Umbilical cord (tissue), 2 donors: Measurements from ENCODE around the gene LBR. TPM values are rescaled to one million over a fixed set of nuclear protein-coding genes. Genes with fewer than 3 reads are reported as not detected.

Source experiments
- DNase-seq: peaks from one replicate; pipeline ENCODE4 v3.0.0-alpha.2; 2015; ENCODE audit warnings: low spot score
- total RNA-seq: library from RNA; depleted of rRNA; stranded (reverse); fragments of >200 nt; gene quantifications from one replicate; pipeline ENCODE4 v1.2.3, GENCODE V29; 2014; ENCODE audit warnings: low replicate concordance; ENCODE audit not compliant: insufficient read depth

The LBR gene
- total RNA-seq, 1 donor from 2014 or later = 75.4 TPM

DNA sequence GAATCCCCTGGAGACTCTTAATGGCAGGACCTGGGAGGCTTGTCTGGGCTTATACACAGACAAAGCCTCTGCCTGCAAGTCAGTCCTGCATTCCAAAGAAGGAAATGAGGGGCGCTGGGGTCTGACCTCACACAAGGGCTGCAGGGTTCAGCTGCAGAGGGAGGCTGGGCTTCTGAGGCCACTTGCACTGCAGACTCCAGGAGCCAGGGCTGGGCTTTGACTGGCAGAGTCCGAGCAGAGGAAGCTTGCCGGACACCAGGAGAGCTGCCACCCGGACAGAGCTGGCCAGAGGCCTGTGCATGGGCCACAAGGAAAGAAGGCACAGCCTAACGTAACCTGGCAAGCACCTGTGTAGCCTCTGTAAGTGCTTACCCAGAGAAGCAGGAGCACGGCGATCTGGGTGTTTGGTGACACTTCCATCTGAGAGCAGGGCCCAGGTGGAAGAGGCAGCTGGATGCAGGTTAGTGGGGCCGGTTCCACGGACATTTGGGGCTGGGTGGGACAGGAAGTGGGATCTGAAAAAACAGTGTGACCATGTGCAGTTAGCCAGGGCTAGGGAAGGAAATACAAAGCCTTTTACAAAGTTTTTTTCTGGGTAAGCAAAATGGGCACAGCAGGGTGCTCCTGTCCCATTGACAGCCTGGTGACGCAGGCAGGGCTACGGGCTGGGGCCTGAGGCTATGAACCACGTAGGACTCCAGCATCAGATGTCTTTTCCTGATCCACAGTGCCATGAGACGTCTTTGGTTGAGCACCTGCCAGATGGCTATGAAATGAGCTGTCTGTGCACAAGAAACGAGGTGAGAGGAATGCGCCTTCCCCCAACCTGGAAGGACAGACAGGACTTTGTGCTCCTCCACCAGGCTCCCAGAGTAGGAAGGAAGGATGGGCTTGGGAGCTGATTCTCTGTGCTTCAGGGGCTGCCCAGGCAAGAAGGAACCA is 37.3 kb upstream of the LBR start:
- DNase-seq = peak; percentile 35

DNA sequence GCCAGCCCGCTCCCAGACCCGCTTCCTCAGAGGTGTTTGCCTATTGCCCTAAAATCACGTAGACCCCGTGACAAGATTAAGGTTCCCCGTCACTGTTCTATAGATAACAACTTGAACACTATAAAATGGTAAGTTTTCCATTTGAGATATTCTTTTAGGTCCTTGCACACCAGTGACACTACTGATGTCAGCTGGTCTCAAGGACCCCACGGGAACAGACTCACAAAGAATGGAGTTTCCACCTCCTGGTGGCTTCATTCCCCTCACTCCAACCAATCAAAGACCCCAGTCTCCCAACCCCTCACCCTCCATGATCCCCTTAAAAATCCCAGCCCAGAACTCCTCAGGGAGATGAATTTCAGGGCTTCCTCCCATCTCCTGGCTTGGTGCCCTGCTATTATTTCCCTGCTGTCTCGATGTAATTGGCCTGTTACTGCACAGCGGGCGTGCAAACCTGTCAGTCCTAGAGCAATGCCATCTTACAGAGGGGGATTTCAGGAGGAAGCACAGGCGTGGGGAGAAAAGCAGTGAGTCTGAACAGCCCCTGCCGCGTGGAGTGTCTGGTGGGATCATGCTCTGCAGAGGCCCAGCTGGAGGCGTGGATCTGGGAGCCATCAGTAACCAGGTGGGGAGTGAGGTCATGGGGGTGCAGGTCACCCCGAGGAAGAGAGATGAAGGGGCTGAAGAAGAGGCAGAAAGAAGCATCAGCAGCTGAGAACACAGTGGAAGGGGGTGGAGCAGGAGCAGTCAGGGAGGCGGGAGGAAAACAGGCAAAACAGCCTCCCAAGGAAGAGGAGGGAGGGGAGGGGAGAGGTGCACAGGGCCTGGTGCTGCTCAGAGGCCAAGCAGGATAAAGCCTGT is 35.1 kb upstream of the LBR start:
- no peak for DNase-seq

DNA sequence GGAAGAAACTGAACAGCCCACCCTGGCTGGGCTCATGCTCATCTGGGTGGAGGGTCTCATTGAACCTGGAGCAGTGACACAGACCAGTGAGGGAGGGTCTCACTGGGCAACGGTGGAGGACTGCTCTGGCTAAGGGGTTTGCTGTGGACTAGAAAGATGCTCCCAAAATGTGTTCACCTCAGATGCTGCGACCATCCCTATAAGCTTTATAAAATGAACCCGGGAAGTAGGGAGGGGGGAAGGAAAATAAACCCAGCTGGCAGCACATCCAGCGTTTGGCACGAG is 34.5 kb upstream of the LBR start:
- DNase-seq = no peak

DNA sequence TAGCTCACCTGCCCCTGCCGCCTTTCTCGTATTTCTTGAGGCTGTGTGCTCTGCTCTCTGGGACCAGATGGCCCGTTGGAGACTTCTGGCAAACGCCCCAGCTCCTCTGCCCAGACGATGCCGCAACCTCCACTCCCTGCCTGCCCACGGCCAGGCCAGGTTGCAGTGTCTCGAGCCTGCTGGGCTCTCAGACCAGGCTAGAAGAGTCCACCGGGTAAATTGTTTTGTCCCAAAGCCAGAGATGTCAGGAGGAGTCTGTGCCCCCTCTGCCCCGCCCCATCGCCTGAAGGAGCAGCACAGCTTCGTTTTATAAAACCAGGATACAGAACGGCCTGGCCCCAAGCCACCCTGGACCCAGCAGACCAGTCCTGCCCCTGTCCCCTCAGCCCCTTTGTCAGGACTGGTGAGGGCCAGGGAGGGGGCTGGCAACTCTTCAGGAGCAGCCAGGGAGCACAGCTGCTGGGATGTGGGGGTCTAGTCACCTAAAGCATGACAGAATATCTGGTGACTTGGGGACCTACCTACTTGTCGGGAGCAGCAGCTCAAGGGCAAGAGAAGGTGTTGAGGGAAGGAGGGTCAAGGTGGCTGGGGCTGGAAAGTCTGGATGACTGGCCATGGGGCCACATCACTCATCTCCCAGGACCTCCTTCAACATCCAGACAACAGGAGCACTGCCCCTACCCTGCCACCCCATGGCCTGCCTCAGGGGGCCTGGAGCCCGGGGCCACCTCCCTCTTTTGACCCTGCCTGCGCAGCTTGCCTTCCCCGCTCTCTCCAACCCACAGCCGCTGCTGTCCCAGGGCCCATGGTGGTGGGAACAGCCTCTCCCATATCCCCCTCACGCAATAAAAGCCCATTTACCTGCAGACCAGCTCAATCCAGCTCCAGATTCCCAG is 33.9 kb upstream of the LBR start:
- DNase-seq = no peak

DNA sequence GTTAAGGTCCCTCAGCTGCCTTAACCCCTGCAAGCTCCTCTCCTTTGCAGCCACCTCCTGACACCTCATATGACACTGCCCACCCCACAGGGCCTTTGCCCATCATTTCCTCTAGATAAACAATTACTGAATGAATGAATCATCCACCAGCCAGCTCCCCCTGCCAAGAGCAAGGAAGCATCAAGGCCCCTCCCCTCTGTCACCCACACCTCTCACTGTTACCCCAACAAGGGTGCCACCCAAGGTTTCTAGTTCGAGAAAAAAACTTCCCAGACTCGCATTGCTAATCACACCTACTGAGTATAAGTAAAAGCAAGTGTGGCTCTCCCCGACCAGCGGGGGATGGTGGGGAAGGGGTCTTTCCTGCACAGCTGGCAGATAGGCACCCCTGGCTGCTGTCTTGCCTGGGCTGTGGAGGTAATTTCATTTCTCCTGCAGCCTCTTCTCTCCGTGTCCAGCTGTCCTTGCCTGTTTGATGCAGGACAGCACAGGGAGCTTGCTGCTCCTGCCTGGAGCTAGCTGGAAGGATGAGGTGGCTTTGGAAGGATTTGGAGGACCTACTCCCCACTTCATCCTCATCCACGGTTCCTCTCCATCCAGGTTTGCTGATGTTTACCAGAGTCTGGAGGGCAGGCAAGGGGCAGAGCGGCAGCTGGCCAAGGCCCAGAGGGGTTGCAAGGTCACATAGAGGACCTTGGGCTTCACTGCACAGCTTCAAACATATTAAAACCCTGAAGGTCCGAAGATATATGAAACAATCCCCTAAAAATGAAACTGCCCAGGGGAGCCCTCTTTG is 33.1 kb upstream of the LBR start:
- DNase-seq = no peak

DNA sequence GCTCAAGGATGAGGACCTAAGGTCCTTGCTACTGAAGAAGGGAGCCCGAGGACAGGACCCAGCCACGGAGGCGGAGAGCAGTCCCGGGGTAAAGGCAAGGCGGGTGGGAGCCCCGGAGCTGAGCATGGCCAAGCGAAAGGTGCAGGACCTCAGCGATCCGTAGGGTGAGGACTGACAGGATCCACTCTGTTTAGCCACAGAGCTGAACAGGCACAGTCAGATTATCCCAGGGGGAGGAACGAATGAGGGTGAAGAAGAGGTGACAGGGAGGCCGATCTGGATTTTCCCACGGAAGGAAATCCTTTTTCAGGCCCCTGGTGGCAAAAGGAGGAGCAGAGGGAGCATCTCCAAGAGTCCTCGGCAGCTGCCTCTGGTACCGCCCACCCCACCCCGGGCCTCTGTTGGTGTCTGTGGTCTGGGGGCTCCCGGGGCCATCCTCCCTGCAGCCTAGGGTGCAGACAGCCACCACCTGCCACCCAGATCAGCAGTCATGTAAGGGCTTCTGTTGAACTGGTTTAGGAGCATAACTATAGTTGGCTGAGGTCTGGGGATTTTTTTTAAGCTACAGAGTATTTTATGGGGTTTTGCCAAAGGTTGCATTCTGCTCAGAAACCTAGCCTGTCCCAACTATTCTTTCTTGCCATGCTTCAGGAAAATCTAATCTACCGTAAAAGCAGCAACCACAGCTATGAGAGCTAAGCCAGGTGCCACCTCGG is 32.3 kb upstream of the LBR start:
- no peak for DNase-seq

DNA sequence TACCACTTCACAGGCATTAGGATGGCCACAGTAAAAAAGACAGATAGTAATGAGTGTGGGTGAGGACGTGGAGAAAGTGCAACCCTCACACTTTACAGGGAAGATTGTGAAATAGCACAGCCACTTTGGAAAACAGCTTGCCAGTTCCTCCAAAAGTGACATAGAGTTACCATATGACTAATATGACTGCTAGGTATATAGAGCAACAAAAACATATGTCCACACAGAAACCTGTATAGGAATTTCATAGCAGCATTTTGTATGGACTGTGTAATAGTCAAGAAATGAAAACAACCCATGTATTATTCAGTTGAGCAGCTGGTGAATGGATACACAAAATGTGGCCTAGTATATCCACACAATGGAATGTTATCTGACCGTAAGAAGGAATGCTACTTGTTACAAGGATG is 30.4 kb upstream of the LBR start:
- no peak for DNase-seq

DNA sequence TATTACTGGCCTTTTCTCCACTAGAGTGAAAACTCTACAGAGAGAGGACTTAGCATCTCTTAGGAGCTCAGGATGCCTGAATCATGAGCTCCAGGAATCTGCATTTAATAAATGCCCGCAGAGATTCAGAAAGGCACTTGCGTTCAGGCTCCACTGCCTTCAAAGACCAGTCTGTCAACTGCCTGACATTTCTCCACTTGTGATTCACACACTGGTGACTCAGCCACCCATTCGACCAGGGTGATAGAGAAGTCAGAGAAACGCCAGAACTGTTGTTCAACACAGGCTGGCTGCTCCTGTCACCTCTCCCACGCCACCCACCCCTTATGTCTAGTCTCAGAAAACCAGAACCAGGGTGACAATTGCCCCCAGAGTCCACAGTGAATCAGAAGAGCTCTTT is 26.9 kb upstream of the LBR start:
- DNase-seq = no peak

DNA sequence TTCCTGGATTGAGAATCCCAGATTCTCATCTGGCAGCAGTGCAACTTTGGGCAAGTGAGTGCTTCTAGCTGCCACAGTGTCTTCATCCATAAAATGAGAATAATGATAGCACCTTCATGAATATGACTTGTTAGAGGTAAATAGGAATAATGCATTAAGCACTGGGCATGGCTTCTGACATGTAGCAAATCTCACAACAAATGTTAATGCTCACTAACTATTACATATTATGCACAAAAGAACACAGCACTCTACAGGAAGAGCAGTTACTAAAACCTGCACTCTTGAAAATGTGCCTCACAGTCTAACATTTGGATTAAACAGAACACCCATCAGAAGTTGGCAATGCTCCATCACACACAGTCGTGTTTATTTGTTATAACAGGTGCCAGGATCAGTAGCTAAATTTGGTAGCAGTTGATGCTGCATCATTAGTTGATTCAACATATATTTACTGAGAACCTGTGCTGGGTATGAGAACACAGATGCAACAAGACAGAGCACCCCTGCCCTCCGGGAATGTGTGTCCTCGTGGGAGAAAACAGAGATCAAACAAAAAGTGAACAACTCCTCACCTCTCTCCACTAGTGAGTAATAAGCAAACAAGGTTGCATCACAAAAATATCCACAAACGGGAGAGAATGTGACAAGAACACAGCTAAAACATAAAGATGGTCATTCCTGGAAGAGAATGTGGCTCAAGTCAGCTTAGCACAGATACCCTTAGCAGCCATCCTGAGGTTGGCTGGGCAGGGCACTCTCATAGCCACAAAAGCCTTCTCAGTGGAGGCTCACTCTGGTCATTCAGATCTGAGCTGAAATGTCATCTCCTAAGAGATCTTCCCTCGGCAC is 26.2 kb upstream of the LBR start:
- no peak for DNase-seq

DNA sequence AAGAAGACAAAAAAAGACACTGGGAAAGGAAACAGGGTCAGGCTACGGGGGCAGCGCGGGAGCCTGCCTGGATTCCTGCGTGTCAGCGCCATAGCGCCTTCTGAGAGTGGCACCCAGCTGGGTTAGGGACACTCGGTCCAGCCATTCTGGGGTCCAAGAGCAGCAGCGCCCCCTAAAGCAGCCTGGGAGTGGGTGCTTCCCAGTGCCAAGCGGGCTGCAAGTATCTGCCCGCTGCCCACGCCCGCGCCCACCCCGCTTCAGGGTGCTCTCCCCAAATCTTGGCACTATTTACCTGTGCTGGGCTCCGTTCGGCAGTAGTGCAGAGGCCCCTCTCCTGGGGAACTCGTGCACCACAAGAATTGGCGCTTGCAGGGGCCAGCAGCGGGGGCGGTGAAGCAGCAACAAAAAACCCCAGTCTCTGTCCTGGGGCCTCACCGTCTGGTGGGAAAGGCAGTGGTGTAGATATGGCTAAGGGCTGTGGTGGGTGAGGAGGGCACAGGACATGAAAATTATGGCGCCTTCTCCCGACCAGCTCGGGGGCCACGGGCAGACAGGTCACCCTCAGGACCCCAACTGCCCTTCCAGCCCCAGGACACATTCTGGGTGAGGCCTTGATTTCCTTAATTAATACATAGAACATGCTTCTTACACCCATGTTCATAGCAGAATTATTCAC is 24.1 kb upstream of the LBR start:
- no peak for DNase-seq

DNA sequence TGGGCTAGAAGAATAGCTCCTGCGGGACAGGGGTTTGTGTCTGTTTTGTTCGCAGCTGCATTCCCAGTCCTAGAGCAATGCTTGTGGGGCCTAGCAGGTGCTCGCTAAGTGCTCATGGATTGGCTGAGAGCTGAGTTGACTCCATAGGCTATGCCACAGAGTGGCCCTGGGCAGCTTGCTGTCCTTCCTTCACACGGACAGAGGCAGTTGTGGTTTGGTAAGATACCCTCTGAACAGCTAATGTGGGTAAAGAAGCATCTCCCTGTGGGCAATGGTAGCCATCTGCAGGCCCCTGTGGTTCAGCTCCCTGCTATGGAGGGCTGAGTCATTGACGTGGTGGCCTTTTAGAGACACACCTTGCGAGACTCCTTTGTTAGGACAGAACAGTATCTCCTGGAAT is 23.5 kb upstream of the LBR start:
- no peak for DNase-seq

DNA sequence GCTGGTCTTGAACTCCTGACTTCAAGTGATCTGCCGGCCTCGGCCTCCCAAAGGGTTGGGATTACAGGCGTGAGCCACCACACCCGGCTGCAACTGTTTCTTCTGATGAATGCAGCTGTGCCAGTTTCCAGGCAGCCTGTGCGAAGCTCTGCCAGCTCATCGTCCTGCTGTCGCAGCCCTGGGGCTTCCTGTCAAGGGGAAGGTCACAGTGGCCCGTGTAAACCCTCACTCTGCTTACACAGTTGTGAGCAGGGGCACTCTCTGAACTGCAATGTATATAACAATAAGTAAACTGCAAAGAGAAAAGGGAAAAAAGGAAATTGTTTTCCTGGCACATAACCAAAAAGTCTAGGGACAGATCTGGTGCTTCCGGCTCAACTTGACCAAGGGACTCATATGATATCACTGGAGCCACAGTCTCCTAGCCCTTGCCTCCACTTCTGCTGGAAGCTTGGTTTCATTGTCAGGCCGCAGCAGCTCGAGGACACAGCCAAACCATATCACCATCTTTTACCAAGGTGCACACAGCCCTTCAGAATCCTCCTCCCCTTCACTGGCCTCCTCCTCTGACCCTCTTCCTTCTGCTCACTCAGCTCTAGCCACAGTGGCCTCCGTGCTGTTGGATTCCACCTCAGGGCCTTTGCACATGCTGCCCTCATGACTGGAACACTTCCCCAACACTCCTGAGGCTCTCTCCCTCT is 22.8 kb upstream of the LBR start:
- DNase-seq = no peak

DNA sequence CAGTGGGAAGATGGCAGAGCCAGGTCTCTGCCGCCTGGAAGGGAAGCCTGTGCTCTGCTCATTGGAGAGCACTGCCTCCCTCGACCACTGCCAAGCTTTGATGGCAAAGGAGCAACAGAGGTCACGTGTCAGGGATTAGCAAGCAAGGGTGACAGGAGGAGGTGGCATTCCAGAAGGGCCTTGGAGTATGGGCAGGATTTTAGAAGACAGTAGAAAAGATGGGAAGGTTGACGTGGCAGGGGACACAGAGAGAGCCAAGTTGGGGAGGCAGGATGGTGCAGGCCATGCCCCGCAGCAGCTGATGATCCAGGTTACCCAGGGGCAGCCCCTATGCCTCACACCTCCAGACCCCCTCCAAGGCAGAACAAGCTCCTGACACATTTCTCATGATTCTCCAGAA is 21.9 kb upstream of the LBR start:
- DNase-seq = no peak

DNA sequence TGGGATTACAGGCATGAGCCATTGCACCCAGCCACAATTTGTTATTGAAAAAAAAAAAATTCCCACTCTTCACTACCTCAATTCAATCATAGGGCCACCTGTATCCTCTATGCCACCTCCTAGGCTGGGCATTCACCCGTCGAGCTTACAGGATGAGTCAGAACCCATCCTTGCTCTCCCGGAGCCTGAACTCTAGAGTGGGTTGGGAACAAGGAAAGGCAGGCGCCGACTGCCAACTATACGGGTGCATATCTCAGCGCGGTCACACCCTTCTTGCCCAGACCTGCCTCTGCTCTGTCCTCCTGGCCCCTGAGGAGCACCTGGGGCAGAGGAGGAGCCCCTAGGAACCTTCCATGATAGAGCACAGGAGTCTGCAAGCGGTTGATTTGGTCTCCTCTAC is 21.4 kb upstream of the LBR start:
- DNase-seq = no peak

DNA sequence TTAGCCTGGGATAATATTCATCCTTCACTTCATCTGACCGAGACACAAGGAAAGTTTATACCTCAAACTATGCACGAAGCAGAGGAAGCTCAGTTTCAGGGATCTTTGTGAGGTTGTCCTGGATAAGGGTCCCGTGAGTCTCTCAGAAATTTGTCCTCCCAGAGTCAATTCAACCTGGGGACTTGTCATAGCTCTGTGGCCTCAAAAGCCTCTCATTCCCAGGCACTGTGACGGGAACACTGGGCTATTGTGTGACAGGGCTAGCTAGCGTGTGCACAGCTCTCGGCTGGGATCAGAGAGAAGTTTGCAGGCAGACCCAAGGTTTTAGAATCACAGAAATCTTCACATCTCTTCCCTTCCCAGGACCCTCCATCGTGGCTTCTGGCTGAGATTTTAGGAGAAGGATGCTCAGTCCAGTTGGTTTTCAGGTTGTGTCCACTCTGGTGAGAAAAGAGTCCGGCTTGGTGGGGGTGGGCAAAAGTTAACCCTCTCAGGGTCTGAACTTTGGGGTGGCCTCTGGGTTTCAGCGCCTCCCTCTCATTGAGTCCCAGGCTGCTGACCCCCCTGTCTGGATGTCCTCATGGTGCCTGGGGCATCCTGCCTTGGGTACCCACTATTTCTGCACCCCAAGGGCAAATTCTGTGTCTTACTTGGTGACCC is 20.4 kb upstream of the LBR start:
- no peak for DNase-seq

DNA sequence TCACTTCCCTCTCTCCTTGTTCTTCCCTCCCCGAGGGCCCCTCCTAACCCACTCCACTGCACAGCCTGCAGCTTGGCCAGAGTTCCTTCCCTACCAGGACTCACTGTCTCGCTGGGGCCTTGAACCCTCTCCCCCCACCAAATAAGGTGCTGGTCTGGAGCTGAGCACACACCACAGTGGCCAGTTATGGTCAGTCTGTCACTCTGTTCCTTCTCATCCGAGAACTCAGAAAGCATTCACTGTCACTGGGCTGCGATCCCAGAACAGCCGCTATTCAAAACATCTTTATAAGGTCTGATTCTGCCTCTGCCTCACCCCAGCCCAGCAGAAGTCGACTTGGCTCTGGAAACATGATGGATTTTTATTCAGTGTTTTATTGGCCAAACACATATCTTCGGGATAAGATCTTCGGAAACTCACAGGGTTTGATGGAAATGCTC is 19.8 kb upstream of the LBR start:
- peak; percentile 90 for DNase-seq

DNA sequence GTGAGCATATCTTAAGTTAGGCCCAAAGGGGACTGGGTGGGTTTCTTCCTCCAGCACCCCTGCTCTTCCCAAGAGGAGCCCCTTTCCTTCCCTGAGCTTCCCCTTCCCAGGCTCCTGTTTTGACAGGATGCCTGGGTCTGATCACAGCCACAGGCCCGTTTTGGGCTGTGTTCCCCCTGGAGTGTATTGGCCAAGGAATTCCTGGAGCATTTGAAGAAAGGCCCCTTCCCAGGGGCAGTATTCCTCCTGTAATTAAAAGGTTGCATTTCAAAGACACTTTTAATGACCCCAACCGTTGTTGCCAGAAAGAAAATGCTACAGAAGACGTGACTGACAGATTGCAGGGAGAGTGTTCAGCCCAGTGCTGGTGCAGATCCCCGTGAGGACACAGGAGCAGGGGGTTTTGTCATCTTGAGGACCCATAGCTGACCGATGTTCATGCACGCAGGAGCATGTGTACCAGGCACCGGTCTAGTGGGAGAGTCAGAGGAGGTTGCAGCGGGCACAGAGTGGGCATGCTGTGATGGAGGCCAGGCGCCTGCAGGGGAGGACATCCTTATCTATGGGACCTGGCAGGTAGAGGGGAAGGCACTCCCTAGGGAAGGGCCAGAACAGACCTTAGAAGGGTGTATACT is 19.3 kb upstream of the LBR start:
- DNase-seq = no peak
